CD8-positive, alpha-beta memory T cell (primary cell): Measurements from ENCODE around the gene LRBA. TPM values are rescaled to one million over a fixed set of nuclear protein-coding genes. Genes with fewer than 3 reads are reported as not detected.

Source experiments
- CTCF ChIA-PET: fragments of 350-600 bp; sonication (Branson Sonifier 250); formaldehyde crosslinking; loops from one replicate; lab custom pipeline; 2021; ENCODE audit warnings: antibody characterized with exemption; lab: Charles Lee
- POLR2A ChIA-PET: fragments of 350-600 bp; sonication (Branson Sonifier 250); formaldehyde crosslinking; loops from one replicate; lab custom pipeline; 2021; ENCODE audit warnings: antibody characterized with exemption; lab: Charles Lee
- DNase-seq, 5 donors: peaks; one replicate each; pipeline versions ENCODE4 v3.0.0 to v3.0.0-alpha.2; 2020 to 2022; ENCODE audit warnings: mixed read lengths in 1 of 5
- H3K27ac ChIP-seq: one replicate; pipeline ENCODE4 v1.7.0; 2013; ENCODE audit warnings: low read depth, mild to moderate bottlenecking, low read length, moderate library complexity
- H3K27me3 ChIP-seq: 2 replicates; pipeline ENCODE4 v1.7.0; 2013; ENCODE audit warnings: low read length, mild to moderate bottlenecking; ENCODE audit not compliant: insufficient read depth, poor library complexity, severe bottlenecking
- H3K36me3 ChIP-seq: 2 replicates; pipeline ENCODE4 v1.7.0; 2013; ENCODE audit warnings: mild to moderate bottlenecking, low read length, moderate library complexity; ENCODE audit not compliant: insufficient read depth
- H3K4me1 ChIP-seq: 2 replicates; pipeline ENCODE4 v1.7.0; 2013; ENCODE audit warnings: mild to moderate bottlenecking, low read length, moderate library complexity; ENCODE audit not compliant: insufficient read depth
- H3K4me3 ChIP-seq: 2 replicates; pipeline ENCODE4 v1.7.0; 2013; ENCODE audit warnings: mild to moderate bottlenecking, low read length
- H3K9me3 ChIP-seq: 2 replicates; pipeline ENCODE4 v1.7.0; 2013; ENCODE audit warnings: mild to moderate bottlenecking, low read length
- H3K27ac Mint-ChIP-seq, 8 donors: one replicate each; pipeline ENCODE4 v1.8.0; 2020 to 2021; ENCODE audit warnings: mixed read lengths in 8 of 8, mild to moderate bottlenecking in 6 of 8, inconsistent platforms in 3 of 8, moderate library complexity in 3 of 8
- H3K27me3 Mint-ChIP-seq, 2 donors: one replicate each; pipeline ENCODE4 v1.8.0; 2020 to 2021; ENCODE audit warnings: mixed read lengths in 2 of 2, mild to moderate bottlenecking in 1 of 2, moderate library complexity in 1 of 2
- H3K36me3 Mint-ChIP-seq, 3 donors: one replicate each; pipeline ENCODE4 v1.8.0; 2020 to 2021; ENCODE audit warnings: mixed read lengths in 3 of 3, inconsistent platforms in 1 of 3, mild to moderate bottlenecking in 1 of 3
- H3K4me1 Mint-ChIP-seq, 3 donors: one replicate each; pipeline ENCODE4 v1.8.0; 2020 to 2021; ENCODE audit warnings: mixed read lengths in 3 of 3, inconsistent platforms in 1 of 3, mild to moderate bottlenecking in 1 of 3
- H3K4me3 Mint-ChIP-seq, 7 donors: one replicate each; pipeline ENCODE4 v1.8.0; 2020 to 2021; ENCODE audit warnings: mixed read lengths in 7 of 7, mild to moderate bottlenecking in 6 of 7, moderate library complexity in 4 of 7, inconsistent platforms in 2 of 7
- H3K9me3 Mint-ChIP-seq, 5 donors: one replicate each; pipeline ENCODE4 v1.8.0; 2020 to 2022; ENCODE audit warnings: mixed read lengths in 5 of 5, mild to moderate bottlenecking in 3 of 5, moderate library complexity in 2 of 5, inconsistent platforms in 1 of 5
- polyA plus RNA-seq: library from polyadenylated mRNA; unstranded; fragments of 300-500 nt; fragmentation: Illumina TruSeq; gene quantifications from one replicate; pipeline ENCODE4 v1.2.3, GENCODE V29; 2021
- total RNA-seq, 2 experiments: library from RNA; stranded (reverse); gene quantifications; one replicate each; pipeline ENCODE4 v1.2.3, GENCODE V29; 2021

Gene LRBA
- total and polyA plus RNA-seq, 3 experiments from 2014 or later: 25.9 to 61.9 (median 56.4) TPM

GRCh38 chr4:150713251-150713650 lies 301.8 kb downstream of the LRBA start:
- POLR2A ChIA-PET: no interaction called here
- Histone ChIP-seq H3K36me3 (no peaks in the 10 kb centered on the region), H3K4me3 (no peak overlapping the region), H3K27me3 (no peaks in the 10 kb centered on the region), H3K27ac (no peak overlapping the region), H3K9me3 (no peaks in the 10 kb centered on the region), H3K4me1 (no peaks in the 10 kb centered on the region)
- DNase-seq: no peak
- no peak overlapping the region for H3K27ac Mint-ChIP-seq
- H3K27me3 Mint-ChIP-seq: no peaks in the 10 kb centered on the region
- H3K36me3 Mint-ChIP-seq: peaks cover 0 to 16% (median 8%) of the 10 kb centered on the region in 3 donors
- CTCF ChIA-PET: no interaction called here
- no peak overlapping the region for H3K4me3 Mint-ChIP-seq
- H3K9me3 Mint-ChIP-seq: no peaks in the 10 kb centered on the region
- peaks cover 7 to 18% (median 16%) of the 10 kb centered on the region in 3 donors for H3K4me1 Mint-ChIP-seq

GRCh38 chr4:150710770-150711375 lies 304.2 kb downstream of the LRBA start:
- Mint-ChIP-seq H3K9me3 (no peaks in the 10 kb centered on the region), H3K27ac (peak overlapping the region in 1 of 8 donors; percentile 28), H3K4me3 (no peak overlapping the region), H3K36me3 (peaks cover 0 to 12% (median 8%) of the 10 kb centered on the region in 3 donors), H3K27me3 (no peaks in the 10 kb centered on the region), H3K4me1 (peaks cover 11 to 19% (median 18%) of the 10 kb centered on the region in 3 donors)
- Histone ChIP-seq H3K9me3 (no peaks in the 10 kb centered on the region), H3K27ac (no peak overlapping the region), H3K4me3 (no peak overlapping the region), H3K27me3 (no peaks in the 10 kb centered on the region), H3K36me3 (no peaks in the 10 kb centered on the region), H3K4me1 (no peaks in the 10 kb centered on the region)
- ChIA-PET CTCF (no interaction called here), POLR2A (no interaction called here)
- DNase-seq: no peak

DNA sequence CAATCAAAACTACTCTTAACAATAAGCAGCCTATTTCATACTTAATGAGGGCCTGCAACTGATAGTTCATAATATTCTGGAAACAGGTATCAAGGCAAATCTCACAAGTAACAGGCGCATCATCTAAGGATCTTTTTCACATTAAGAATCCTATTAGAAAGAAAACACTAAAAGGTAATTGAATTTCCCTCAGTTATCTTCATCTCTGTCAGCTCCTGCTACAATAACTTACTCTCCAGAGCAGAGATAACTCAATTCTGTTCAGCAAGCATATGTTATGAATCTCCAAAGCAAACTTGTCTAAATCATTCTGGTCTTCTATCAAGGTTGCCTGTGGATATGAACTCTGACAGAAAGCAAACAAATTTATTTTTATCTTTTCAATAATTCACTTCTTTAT lies 307.1 kb downstream of the LRBA start:
- ChIA-PET CTCF (no interaction called here), POLR2A (no interaction called here)
- Histone ChIP-seq H3K4me1 (no peaks in the 10 kb centered on the region), H3K36me3 (no peaks in the 10 kb centered on the region), H3K27ac (no peak overlapping the region), H3K27me3 (no peaks in the 10 kb centered on the region), H3K9me3 (no peaks in the 10 kb centered on the region), H3K4me3 (no peak overlapping the region)
- no peak overlapping the region for H3K4me3 Mint-ChIP-seq
- no peak for DNase-seq
- H3K27ac Mint-ChIP-seq: no peak overlapping the region
- no peaks in the 10 kb centered on the region for H3K27me3 Mint-ChIP-seq
- H3K36me3 Mint-ChIP-seq: peaks cover 0 to 8% (median 7%) of the 10 kb centered on the region in 3 donors
- peaks cover 9 to 22% (median 11%) of the 10 kb centered on the region in 3 donors for H3K4me1 Mint-ChIP-seq
- no peaks in the 10 kb centered on the region for H3K9me3 Mint-ChIP-seq

- Histone ChIP-seq H3K27me3 (no peaks in the 10 kb centered on the region), H3K4me3 (no peak overlapping the region), H3K27ac (no peak overlapping the region), H3K4me1 (no peaks in the 10 kb centered on the region), H3K36me3 (no peaks in the 10 kb centered on the region), H3K9me3 (no peaks in the 10 kb centered on the region)
- H3K4me1 Mint-ChIP-seq: peaks cover 2 to 20% (median 11%) of the 10 kb centered on the region in 3 donors
- CTCF ChIA-PET: no interaction called here
- no peak for DNase-seq
- peaks cover 0 to 5% (median 5%) of the 10 kb centered on the region in 3 donors for H3K36me3 Mint-ChIP-seq
- H3K27ac Mint-ChIP-seq: no peak overlapping the region
- POLR2A ChIA-PET: no interaction called here
- H3K9me3 Mint-ChIP-seq: no peaks in the 10 kb centered on the region
- H3K27me3 Mint-ChIP-seq: no peaks in the 10 kb centered on the region
- no peak overlapping the region for H3K4me3 Mint-ChIP-seq
Observed at GRCh38 chr4:150699599-150699998, 315.5 kb downstream of the LRBA start.

- Mint-ChIP-seq H3K36me3 (peaks cover 8 to 9% (median 9%) of the 10 kb centered on the region in 3 donors), H3K4me3 (no peak overlapping the region), H3K27me3 (no peaks in the 10 kb centered on the region), H3K27ac (no peak overlapping the region), H3K4me1 (peaks cover 3 to 16% (median 14%) of the 10 kb centered on the region in 3 donors), H3K9me3 (no peaks in the 10 kb centered on the region)
- no peak for DNase-seq
- Histone ChIP-seq H3K27me3 (no peaks in the 10 kb centered on the region), H3K36me3 (no peaks in the 10 kb centered on the region), H3K4me3 (no peak overlapping the region), H3K9me3 (no peaks in the 10 kb centered on the region), H3K27ac (no peak overlapping the region), H3K4me1 (no peaks in the 10 kb centered on the region)
- ChIA-PET POLR2A (no interaction called here), CTCF (no interaction called here)
Observed at GRCh38 chr4:150695162-150695561, 319.9 kb downstream of the LRBA start.

DNA sequence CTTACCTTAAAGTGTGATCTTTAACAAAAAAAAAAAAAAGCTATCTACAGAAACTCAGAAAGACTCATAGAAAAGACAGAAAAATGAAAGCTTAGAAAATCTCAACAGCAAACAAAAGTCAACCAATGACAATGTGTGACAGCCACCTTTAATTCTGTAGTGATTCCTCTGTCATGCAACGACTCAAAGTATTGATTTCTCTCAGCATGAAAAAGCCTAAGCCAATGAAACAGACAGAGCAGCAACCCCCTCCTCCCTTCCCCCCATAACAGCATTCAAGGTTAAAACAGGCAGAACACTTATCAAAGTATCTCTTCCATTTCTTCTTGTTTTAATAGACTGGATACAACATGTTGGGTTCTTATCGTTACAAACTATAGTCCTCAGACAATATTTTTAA lies 320.6 kb downstream of the LRBA start:
- H3K27me3 ChIP-seq: no peaks in the 10 kb centered on the region
- H3K4me3 Mint-ChIP-seq: no peak overlapping the region
- peaks cover 3 to 16% (median 14%) of the 10 kb centered on the region in 3 donors for H3K4me1 Mint-ChIP-seq
- peak overlapping the region in 3 of 8 donors; percentile 6 to 63 (median 42) for H3K27ac Mint-ChIP-seq
- H3K27me3 Mint-ChIP-seq: no peaks in the 10 kb centered on the region
- no peak for DNase-seq
- H3K4me3 ChIP-seq: no peak overlapping the region
- no peaks in the 10 kb centered on the region for H3K4me1 ChIP-seq
- H3K36me3 ChIP-seq: no peaks in the 10 kb centered on the region
- ChIA-PET POLR2A (no interaction called here), CTCF (no interaction called here)
- H3K36me3 Mint-ChIP-seq: peaks cover 9 to 10% (median 9%) of the 10 kb centered on the region in 3 donors
- H3K9me3 Mint-ChIP-seq: no peaks in the 10 kb centered on the region
- H3K9me3 ChIP-seq: no peaks in the 10 kb centered on the region
- no peak overlapping the region for H3K27ac ChIP-seq

DNA sequence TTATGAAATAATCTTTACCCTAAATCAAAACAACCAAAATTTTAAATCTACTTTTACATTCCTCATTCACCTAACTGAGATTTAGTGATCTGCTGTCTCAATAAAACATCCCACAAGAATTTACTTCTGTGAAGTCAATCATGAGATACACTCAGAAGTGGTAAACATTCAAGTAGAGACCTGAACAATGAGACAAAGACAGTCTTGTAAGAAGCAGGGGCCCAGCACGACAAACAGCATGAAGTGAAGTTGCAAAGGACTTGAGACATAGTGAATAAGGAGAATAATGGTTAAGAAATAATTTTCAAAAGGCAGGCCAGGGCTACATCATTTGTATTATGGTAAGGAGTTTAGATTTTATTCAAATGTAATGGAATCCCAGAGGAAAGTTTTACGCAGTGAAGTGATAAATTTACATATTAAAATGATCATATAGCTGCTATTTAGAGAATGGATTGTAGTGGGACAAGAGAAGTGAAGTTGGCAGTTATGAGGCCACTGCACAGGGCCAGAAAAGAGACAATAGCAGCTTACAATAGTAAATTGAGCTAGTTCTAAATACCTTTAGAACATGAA lies 331.2 kb downstream of the LRBA start:
- peaks cover 10 to 41% (median 25%) of the 10 kb centered on the region in 3 donors for H3K36me3 Mint-ChIP-seq
- ChIA-PET POLR2A (no interaction called here), CTCF (no interaction called here)
- Histone ChIP-seq H3K4me3 (no peak overlapping the region), H3K27me3 (no peaks in the 10 kb centered on the region), H3K4me1 (no peaks in the 10 kb centered on the region), H3K36me3 (no peaks in the 10 kb centered on the region), H3K9me3 (no peaks in the 10 kb centered on the region), H3K27ac (no peak overlapping the region)
- no peaks in the 10 kb centered on the region for H3K27me3 Mint-ChIP-seq
- no peak overlapping the region for H3K4me3 Mint-ChIP-seq
- no peak for DNase-seq
- H3K9me3 Mint-ChIP-seq: no peaks in the 10 kb centered on the region
- peaks cover 8 to 15% (median 11%) of the 10 kb centered on the region in 3 donors for H3K4me1 Mint-ChIP-seq
- no peak overlapping the region for H3K27ac Mint-ChIP-seq

- Histone ChIP-seq H3K9me3 (no peaks in the 10 kb centered on the region), H3K27ac (no peak overlapping the region), H3K36me3 (no peaks in the 10 kb centered on the region), H3K4me3 (no peak overlapping the region), H3K4me1 (no peaks in the 10 kb centered on the region), H3K27me3 (no peaks in the 10 kb centered on the region)
- no peaks in the 10 kb centered on the region for H3K27me3 Mint-ChIP-seq
- ChIA-PET POLR2A (no interaction called here), CTCF (no interaction called here)
- no peaks in the 10 kb centered on the region for H3K9me3 Mint-ChIP-seq
- no peak overlapping the region for H3K4me3 Mint-ChIP-seq
- no peak for DNase-seq
- peaks cover 8 to 49% (median 23%) of the 10 kb centered on the region in 3 donors for H3K36me3 Mint-ChIP-seq
- peak overlapping the region in 1 of 8 donors; percentile 25 for H3K27ac Mint-ChIP-seq
- peaks cover 3 to 5% (median 3%) of the 10 kb centered on the region in 3 donors for H3K4me1 Mint-ChIP-seq
Observed at GRCh38 chr4:150682126-150682525, 333.0 kb downstream of the LRBA start.
